ENCODE data around the gene TSHZ2. TPM values are rescaled to one million over a fixed set of nuclear protein-coding genes. Genes with fewer than 3 reads are reported as not detected.
A peak's percentile ranks its signal among the peaks of the same experiment; 100 is the strongest.

The TSHZ2 gene
- total RNA-seq, 4 donors from 2014 or later, result 1.0 to 3.5 (median 2.8) TPM

- no peaks in the 10 kb centered on the region for H3K9me3 ChIP-seq
- H3K27ac ChIP-seq, result no peak overlapping the region
- intact Hi-C loops (cut with DNase I; ENCODE audit: low total_unique reads) (loop anchor here (10.0 kb wide), 1 partner anchor 62 kb away; the partner anchor contains the start of gene TSHZ2), in situ Hi-C loops (cut with MboI; ENCODE audit: low sequenced_read_pairs in 4 of 4) (no loop called here)
- H3K27me3 ChIP-seq, result no peaks in the 10 kb centered on the region
- no peak for DNase-seq
- TF ChIP-seq, protein P1, sequence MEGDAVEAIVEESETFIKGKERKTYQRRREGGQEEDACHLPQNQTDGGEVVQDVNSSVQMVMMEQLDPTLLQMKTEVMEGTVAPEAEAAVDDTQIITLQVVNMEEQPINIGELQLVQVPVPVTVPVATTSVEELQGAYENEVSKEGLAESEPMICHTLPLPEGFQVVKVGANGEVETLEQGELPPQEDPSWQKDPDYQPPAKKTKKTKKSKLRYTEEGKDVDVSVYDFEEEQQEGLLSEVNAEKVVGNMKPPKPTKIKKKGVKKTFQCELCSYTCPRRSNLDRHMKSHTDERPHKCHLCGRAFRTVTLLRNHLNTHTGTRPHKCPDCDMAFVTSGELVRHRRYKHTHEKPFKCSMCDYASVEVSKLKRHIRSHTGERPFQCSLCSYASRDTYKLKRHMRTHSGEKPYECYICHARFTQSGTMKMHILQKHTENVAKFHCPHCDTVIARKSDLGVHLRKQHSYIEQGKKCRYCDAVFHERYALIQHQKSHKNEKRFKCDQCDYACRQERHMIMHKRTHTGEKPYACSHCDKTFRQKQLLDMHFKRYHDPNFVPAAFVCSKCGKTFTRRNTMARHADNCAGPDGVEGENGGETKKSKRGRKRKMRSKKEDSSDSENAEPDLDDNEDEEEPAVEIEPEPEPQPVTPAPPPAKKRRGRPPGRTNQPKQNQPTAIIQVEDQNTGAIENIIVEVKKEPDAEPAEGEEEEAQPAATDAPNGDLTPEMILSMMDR (IDR thresholded peaks at IDR 0.05 in 4 of 5, conservative IDR thresholded peaks at IDR 0.05 in 1 of 5), result no peak
- no peak for TF ChIP-seq POLR2A (IDR thresholded peaks at IDR 0.05)
- no peaks in the 10 kb centered on the region for H3K36me3 ChIP-seq
- no peak overlapping the region for H3K4me3 ChIP-seq
- H3K4me1 ChIP-seq, result peaks cover 0 to 3% of the 10 kb centered on the region in 2 donors
- no peak for ATAC-seq
Observed at GRCh38 chr20:53036992-53037391, 64.8 kb downstream of the TSHZ2 start.

DNA sequence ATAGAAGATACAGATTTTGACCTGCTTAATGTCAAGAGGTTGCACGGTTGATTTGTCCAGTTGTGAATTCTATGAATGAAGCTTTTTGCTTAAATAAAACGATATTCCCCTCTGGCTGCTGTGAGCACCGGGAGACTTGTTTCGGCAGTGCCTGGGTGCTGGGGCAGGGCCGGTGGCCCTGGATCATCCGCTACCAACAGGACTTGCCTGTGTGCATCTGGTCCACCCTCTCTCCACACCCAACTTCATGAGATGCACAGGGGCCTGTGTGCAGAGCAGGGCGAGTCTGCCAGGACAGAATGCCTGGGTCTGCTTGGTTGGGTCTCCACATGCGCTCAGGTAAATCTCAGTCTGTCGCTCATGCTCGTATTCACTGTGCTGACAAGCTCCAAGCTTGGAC lies 65.5 kb downstream of the TSHZ2 start:
- H3K27ac ChIP-seq, result no peak overlapping the region
- H3K9me3 ChIP-seq, result no peaks in the 10 kb centered on the region
- H3K4me3 ChIP-seq, result no peak overlapping the region
- no peaks in the 10 kb centered on the region for H3K36me3 ChIP-seq
- H3K4me1 ChIP-seq, result peaks cover 0 to 3% of the 10 kb centered on the region in 2 donors
- no peak for ATAC-seq
- no peaks in the 10 kb centered on the region for H3K27me3 ChIP-seq
- TF ChIP-seq, protein P1 (IDR thresholded peaks at IDR 0.05 in 4 of 5, conservative IDR thresholded peaks at IDR 0.05 in 1 of 5), result no peak
- TF ChIP-seq POLR2A (IDR thresholded peaks at IDR 0.05), result no peak
- intact Hi-C loops (cut with DNase I; ENCODE audit: low total_unique reads) (loop anchor here (10.0 kb wide), 1 partner anchor 63 kb away; the partner anchor contains the start of gene TSHZ2), in situ Hi-C loops (cut with MboI; ENCODE audit: low sequenced_read_pairs in 4 of 4) (no loop called here)
- no peak for DNase-seq

GRCh38 chr20:53038299-53038698 lies 66.1 kb downstream of the TSHZ2 start:
- Histone ChIP-seq H3K36me3 (no peaks in the 10 kb centered on the region), H3K4me3 (no peak overlapping the region), H3K27ac (no peak overlapping the region), H3K4me1 (peaks cover 0 to 3% of the 10 kb centered on the region in 2 donors), H3K27me3 (no peaks in the 10 kb centered on the region), H3K9me3 (no peaks in the 10 kb centered on the region)
- intact Hi-C loops (cut with DNase I; ENCODE audit: low total_unique reads) (loop anchor here (10.0 kb wide), 1 partner anchor 63 kb away; the partner anchor contains the start of gene TSHZ2), in situ Hi-C loops (cut with MboI; ENCODE audit: low sequenced_read_pairs in 4 of 4) (no loop called here)
- no peak for TF ChIP-seq POLR2A (IDR thresholded peaks at IDR 0.05)
- TF ChIP-seq, protein P1 (IDR thresholded peaks at IDR 0.05 in 4 of 5, conservative IDR thresholded peaks at IDR 0.05 in 1 of 5), result no peak
- ATAC-seq (no peak), DNase-seq (no peak)

DNA sequence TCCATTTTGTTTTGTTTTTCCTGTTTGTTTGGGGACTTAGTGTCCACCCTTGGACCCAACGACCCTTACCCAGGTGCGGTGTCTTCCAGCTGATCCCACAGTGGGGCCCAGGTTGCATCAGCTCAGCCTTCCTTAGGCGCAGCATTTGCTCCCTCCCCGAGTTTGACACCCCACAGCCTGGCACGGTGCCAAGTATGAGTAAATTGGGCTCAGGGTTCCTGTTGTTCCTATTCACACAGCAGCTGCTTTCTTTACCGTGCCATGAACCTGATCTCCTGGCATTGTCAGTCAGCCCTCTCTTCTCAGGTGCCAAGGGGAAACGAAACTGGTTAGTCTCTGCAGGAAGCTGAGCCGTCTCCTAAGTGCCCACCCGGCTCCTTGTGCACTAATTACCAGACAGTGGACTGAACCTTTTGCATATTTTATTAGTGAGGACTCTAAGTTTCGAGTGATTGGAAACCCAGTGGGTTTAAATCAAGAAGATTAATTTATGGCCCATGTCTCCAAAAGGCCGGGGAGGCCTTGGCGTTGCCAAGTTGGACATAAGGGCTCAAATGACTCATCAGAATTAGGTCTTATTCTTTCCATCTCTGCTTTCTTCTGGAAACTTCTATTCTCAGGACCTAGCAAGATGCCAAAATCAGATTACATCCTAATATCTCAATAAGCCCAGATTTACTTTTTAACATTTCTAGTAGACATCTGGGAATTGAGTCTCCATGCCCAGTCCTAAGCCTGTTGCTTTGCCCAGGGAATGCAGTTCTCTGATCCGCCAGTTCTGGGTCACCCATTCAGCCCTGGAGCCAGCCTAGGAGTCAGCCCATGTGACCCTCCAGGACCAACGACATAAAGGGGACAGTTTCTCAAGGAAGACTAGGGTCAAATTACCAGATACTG lies 68.8 kb downstream of the TSHZ2 start:
- peak overlapping the region; percentile 3 to 59 (median 47) for H3K27ac ChIP-seq

More for the DNA sequence above, 68.8 kb downstream of the TSHZ2 start:
- in situ Hi-C loops (cut with MboI; ENCODE audit: low sequenced_read_pairs in 4 of 4), result no loop called here
- no peaks in the 10 kb centered on the region for H3K9me3 ChIP-seq
- H3K4me1 ChIP-seq, result peaks cover 0 to 3% of the 10 kb centered on the region in 2 donors
- peak overlapping the region in 3 of 4 donors; percentile 20 to 40 (median 23) for H3K4me3 ChIP-seq
- H3K27me3 ChIP-seq, result no peaks in the 10 kb centered on the region
- DNase-seq (peak; percentile 47 to 61), ATAC-seq (peak; percentile 80 to 84)
- intact Hi-C loops (cut with DNase I; ENCODE audit: low total_unique reads), result no loop called here
- H3K36me3 ChIP-seq, result no peaks in the 10 kb centered on the region
- TF ChIP-seq, protein P1 (IDR thresholded peaks at IDR 0.05 in 4 of 5, conservative IDR thresholded peaks at IDR 0.05 in 1 of 5), result no peak
- no peak for TF ChIP-seq POLR2A (IDR thresholded peaks at IDR 0.05)
